ENCODE results near the gene CHRNB1.

Gene CHRNB1

GRCh38 chr17:7448461-7448860, 3.6 kb downstream of the CHRNB1 start:
- H3K4me1 ChIP-seq (ENCODE audit: insufficient read depth, low read length) = peaks cover 12% of the 10 kb centered on the region
- no peak overlapping the region for H3K4me3 ChIP-seq (ENCODE audit: low read depth in 1 of 2, low read length in 2 of 2)
- no peak overlapping the region for H3K9ac ChIP-seq (ENCODE audit: low read depth, low read length)
- H3K9me3 ChIP-seq (ENCODE audit: insufficient read depth, low read length, severe bottlenecking) = no peaks in the 10 kb centered on the region
- H3K27ac ChIP-seq (ENCODE audit: low read length) = no peak overlapping the region
- H3K27me3 ChIP-seq (ENCODE audit: insufficient read depth, low read length, poor library complexity) = peaks cover 2% of the 10 kb centered on the region
- no peaks in the 10 kb centered on the region for H3K36me3 ChIP-seq (ENCODE audit: insufficient read depth, low read length)
- no peak for TF ChIP-seq CTCF (IDR thresholded peaks at IDR 0.05; ENCODE audit: borderline replicate concordance, extremely low read depth, low read length, poor library complexity, severe bottlenecking)
- no peak for TF ChIP-seq EZH2 (IDR thresholded peaks at IDR 0.05; ENCODE audit: borderline replicate concordance, low read depth, low read length, severe bottlenecking)
- no peak overlapping the region for H3K4me2 ChIP-seq (ENCODE audit: insufficient read depth, low read length)
- DNase-seq (no peak), ATAC-seq (ENCODE audit: insufficient read depth, low read depth) (no peak)
- no peaks in the 10 kb centered on the region for H4K20me1 ChIP-seq (ENCODE audit: insufficient read depth, low read length)
- no peak overlapping the region for H2AFZ ChIP-seq (ENCODE audit: low read depth, low read length)
- no peaks in the 10 kb centered on the region for H3K79me2 ChIP-seq (ENCODE audit: insufficient read depth, low read length)

- H3K27me3 ChIP-seq (ENCODE audit: insufficient read depth, low read length, poor library complexity) = no peaks in the 10 kb centered on the region
- DNase-seq (no peak), ATAC-seq (ENCODE audit: insufficient read depth, low read depth) (no peak)
- H3K36me3 ChIP-seq (ENCODE audit: insufficient read depth, low read length) = peaks cover 34% of the 10 kb centered on the region
- no peak overlapping the region for H3K4me2 ChIP-seq (ENCODE audit: insufficient read depth, low read length)
- H3K4me3 ChIP-seq (ENCODE audit: low read depth in 1 of 2, low read length in 2 of 2) = no peak overlapping the region
- TF ChIP-seq EZH2 (IDR thresholded peaks at IDR 0.05; ENCODE audit: borderline replicate concordance, low read depth, low read length, severe bottlenecking) (no peak), CTCF (IDR thresholded peaks at IDR 0.05; ENCODE audit: borderline replicate concordance, extremely low read depth, low read length, poor library complexity, severe bottlenecking) (no peak)
- peaks cover 10% of the 10 kb centered on the region for H3K4me1 ChIP-seq (ENCODE audit: insufficient read depth, low read length)
- no peaks in the 10 kb centered on the region for H3K9me3 ChIP-seq (ENCODE audit: insufficient read depth, low read length, severe bottlenecking)
- H3K9ac ChIP-seq (ENCODE audit: low read depth, low read length) = no peak overlapping the region
- no peak overlapping the region for H3K27ac ChIP-seq (ENCODE audit: low read length)
- H2AFZ ChIP-seq (ENCODE audit: low read depth, low read length) = no peak overlapping the region
- no peaks in the 10 kb centered on the region; the same call in 1 of the 2 replicates for H4K20me1 ChIP-seq (ENCODE audit: insufficient read depth, low read length)
- peaks cover 3% of the 10 kb centered on the region; the same call in 1 of the 2 replicates for H3K79me2 ChIP-seq (ENCODE audit: insufficient read depth, low read length)
Observed at GRCh38 chr17:7459961-7460545, 15.2 kb downstream of the CHRNB1 start.

GRCh38 chr17:7460850-7461660, 16.2 kb downstream of the CHRNB1 start:
- Histone ChIP-seq H3K9ac (ENCODE audit: low read depth, low read length) (no peak overlapping the region), H3K36me3 (ENCODE audit: insufficient read depth, low read length) (peaks cover 41% of the 10 kb centered on the region), H3K9me3 (ENCODE audit: insufficient read depth, low read length, severe bottlenecking) (no peaks in the 10 kb centered on the region), H3K4me1 (ENCODE audit: insufficient read depth, low read length) (peaks cover 8% of the 10 kb centered on the region), H3K27ac (ENCODE audit: low read length) (no peak overlapping the region), H3K4me3 (ENCODE audit: low read depth in 1 of 2, low read length in 2 of 2) (no peak overlapping the region), H3K4me2 (ENCODE audit: insufficient read depth, low read length) (no peak overlapping the region), H4K20me1 (ENCODE audit: insufficient read depth, low read length) (no peaks in the 10 kb centered on the region; the same call in 1 of the 2 replicates), H2AFZ (ENCODE audit: low read depth, low read length) (no peak overlapping the region), H3K27me3 (ENCODE audit: insufficient read depth, low read length, poor library complexity) (no peaks in the 10 kb centered on the region), H3K79me2 (ENCODE audit: insufficient read depth, low read length) (no peaks in the 10 kb centered on the region; the same call in 1 of the 2 replicates)
- no peak for TF ChIP-seq EZH2 (IDR thresholded peaks at IDR 0.05; ENCODE audit: borderline replicate concordance, low read depth, low read length, severe bottlenecking)
- no peak for TF ChIP-seq CTCF (IDR thresholded peaks at IDR 0.05; ENCODE audit: borderline replicate concordance, extremely low read depth, low read length, poor library complexity, severe bottlenecking)
- DNase-seq (no peak), ATAC-seq (ENCODE audit: insufficient read depth, low read depth) (no peak)
